GM12878 (cell line): ENCODE measurements around the gene SRCIN1. TPM values are rescaled to one million over a fixed set of nuclear protein-coding genes. Genes with fewer than 3 reads are reported as not detected.

Experiments used
- BACH1 ChIP-seq: fragments of 450-650 bp; IDR thresholded peaks from 2 replicates; pipeline ENCODE4 v1.6.1; 2017; ENCODE audit warnings: mild to moderate bottlenecking, borderline replicate concordance
- BCL11A ChIP-seq: IDR thresholded peaks from 2 replicates; pipeline ENCODE4 v1.6.1; 2011; ENCODE audit warnings: low read depth, low read length
- BHLHE40 ChIP-seq, 2 experiments: fragments of 450-650 bp in 1 of 2; IDR thresholded peaks; 2 replicates each; pipeline ENCODE4 v1.6.1; 2011 to 2017; ENCODE audit warnings: low read depth in 2 of 2, borderline replicate concordance in 1 of 2, improper control_type of control experiment in 1 of 2, low read length in 1 of 2, mild to moderate bottlenecking in 1 of 2
- CBFB ChIP-seq: IDR thresholded peaks from 2 replicates; pipeline ENCODE4 v1.6.1; 2016; ENCODE audit warnings: antibody characterized with exemption, low read depth
- EED ChIP-seq: sonication (generic); IDR thresholded peaks from 2 replicates; pipeline ENCODE4 v1.6.1; 2016; ENCODE audit warnings: antibody characterized with exemption, low read depth
- HDGF ChIP-seq: fragments of 450-650 bp; IDR thresholded peaks from 2 replicates; pipeline ENCODE4 v1.6.1; 2016; ENCODE audit warnings: antibody characterized with exemption
- IKZF1 ChIP-seq: fragments of 450-650 bp; conservative IDR thresholded peaks from 2 replicates; pipeline ENCODE4 v1.6.1; 2017; ENCODE audit warnings: antibody characterized with exemption, mild to moderate bottlenecking
- MTA3 ChIP-seq: IDR thresholded peaks from 2 replicates; pipeline ENCODE4 v1.6.1; 2012; ENCODE audit warnings: low read length, inconsistent platforms, borderline replicate concordance
- NR2F1 ChIP-seq: fragments of 450-650 bp; conservative IDR thresholded peaks from 2 replicates; pipeline ENCODE4 v1.6.1; 2017; ENCODE audit warnings: mild to moderate bottlenecking
- RUNX3 ChIP-seq: IDR thresholded peaks from 2 replicates; pipeline ENCODE4 v1.6.1; 2012; ENCODE audit warnings: low read length, inconsistent platforms
- STAT1 ChIP-seq: fragments of 450-650 bp; conservative IDR thresholded peaks from 2 replicates; pipeline ENCODE4 v1.6.1; 2014; ENCODE audit warnings: antibody characterized with exemption, mild to moderate bottlenecking
- TCF3 ChIP-seq: IDR thresholded peaks from 2 replicates; pipeline ENCODE4 v1.6.1; 2012; ENCODE audit warnings: low read depth, mild to moderate bottlenecking, low read length, borderline replicate concordance; ENCODE audit not compliant: insufficient read depth
- ZBED1 ChIP-seq: IDR thresholded peaks from 2 replicates; pipeline ENCODE4 v1.6.1; 2016; ENCODE audit warnings: borderline replicate concordance
- polyA plus RNA-seq, 11 experiments: library from polyadenylated mRNA; depleted of rRNA in 4 of 11; unstranded in 6 of 11; stranded (reverse) in 5 of 11; fragments of >200 nt; fragmentation: Nextera tagmentation in 4 of 11; fragmentation: Illumina TruSeq in 1 of 11; extraction: Ambion mirVana in 4 of 11; extraction: Trizol in 1 of 11; gene quantifications; 1 replicate in 1 of 11; 2 replicates in 10 of 11; pipeline versions ENCODE4 v1.2.1 to v1.2.3, GENCODE V29; 2011 to 2016; ENCODE audit warnings: inconsistent platforms in 2 of 11, missing spikeins in 2 of 11, low read depth in 1 of 11
- total RNA-seq, 4 experiments: library from RNA; depleted of rRNA in 3 of 4; stranded (reverse); fragments of >200 nt in 3 of 4; fragmentation: Illumina TruSeq in 1 of 4; extraction: Trizol in 1 of 4; gene quantifications; 2 replicates each; pipeline versions ENCODE4 v1.2.1 to v1.2.3, GENCODE V29; 2013 to 2021
- TF ChIP-seq, protein P1 (sequence below): fragments of 450-650 bp; IDR thresholded peaks from 2 replicates; pipeline ENCODE4 v1.6.1; 2017; ENCODE audit warnings: mild to moderate bottlenecking, moderate library complexity
- TF ChIP-seq, protein P2 (sequence below): fragments of 450-650 bp; formaldehyde crosslinking; IDR thresholded peaks from 2 replicates; pipeline ENCODE4 v1.4.0; 2022; ENCODE audit warnings: mild to moderate bottlenecking, moderate library complexity
- TF ChIP-seq, protein P3 (sequence below): fragments of 450-650 bp; IDR thresholded peaks from 2 replicates; pipeline ENCODE4 v1.6.1; 2016; ENCODE audit warnings: mild to moderate bottlenecking

The SRCIN1 gene
- total and polyA plus RNA-seq, 10 of the 15 experiments (the other 5 are each of a cell fraction or from before 2014, with no cell fraction given): under 0.01 to 0.74 (median 0.20) TPM; not detected in 3

DNA sequence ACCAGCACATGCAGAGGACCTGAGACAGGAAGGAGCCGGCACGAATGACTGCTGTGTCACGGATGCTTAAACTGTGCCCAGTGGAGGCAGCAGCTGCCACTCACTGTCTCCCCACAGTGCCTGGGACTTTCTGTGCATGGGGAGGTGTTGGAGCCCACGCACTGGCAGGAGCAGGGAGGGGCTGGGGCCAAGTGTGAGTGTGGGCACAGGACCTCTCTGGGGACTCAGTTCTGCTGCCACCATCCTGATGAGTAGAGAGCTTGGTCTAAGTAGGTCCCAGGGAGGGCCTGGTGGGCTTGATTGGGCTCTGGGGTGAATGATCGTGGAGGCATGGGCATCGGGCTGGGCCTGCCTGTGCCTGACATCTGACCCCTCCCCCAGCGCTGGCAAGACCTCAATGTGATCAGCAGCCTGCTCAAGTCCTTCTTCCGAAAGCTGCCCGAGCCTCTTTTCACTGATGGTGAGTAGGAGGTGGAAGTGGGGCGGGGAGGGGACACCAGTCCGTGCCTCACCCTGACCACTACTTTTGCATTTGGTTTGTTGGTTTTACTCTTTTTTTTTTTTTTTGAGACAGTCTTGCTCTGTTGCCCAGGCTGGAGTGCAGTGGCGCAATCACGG, 120.0 kb downstream of the SRCIN1 start (continued):
- TF ChIP-seq, protein P1, sequence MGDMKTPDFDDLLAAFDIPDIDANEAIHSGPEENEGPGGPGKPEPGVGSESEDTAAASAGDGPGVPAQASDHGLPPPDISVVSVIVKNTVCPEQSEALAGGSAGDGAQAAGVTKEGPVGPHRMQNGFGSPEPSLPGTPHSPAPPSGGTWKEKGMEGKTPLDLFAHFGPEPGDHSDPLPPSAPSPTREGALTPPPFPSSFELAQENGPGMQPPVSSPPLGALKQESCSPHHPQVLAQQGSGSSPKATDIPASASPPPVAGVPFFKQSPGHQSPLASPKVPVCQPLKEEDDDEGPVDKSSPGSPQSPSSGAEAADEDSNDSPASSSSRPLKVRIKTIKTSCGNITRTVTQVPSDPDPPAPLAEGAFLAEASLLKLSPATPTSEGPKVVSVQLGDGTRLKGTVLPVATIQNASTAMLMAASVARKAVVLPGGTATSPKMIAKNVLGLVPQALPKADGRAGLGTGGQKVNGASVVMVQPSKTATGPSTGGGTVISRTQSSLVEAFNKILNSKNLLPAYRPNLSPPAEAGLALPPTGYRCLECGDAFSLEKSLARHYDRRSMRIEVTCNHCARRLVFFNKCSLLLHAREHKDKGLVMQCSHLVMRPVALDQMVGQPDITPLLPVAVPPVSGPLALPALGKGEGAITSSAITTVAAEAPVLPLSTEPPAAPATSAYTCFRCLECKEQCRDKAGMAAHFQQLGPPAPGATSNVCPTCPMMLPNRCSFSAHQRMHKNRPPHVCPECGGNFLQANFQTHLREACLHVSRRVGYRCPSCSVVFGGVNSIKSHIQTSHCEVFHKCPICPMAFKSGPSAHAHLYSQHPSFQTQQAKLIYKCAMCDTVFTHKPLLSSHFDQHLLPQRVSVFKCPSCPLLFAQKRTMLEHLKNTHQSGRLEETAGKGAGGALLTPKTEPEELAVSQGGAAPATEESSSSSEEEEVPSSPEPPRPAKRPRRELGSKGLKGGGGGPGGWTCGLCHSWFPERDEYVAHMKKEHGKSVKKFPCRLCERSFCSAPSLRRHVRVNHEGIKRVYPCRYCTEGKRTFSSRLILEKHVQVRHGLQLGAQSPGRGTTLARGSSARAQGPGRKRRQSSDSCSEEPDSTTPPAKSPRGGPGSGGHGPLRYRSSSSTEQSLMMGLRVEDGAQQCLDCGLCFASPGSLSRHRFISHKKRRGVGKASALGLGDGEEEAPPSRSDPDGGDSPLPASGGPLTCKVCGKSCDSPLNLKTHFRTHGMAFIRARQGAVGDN: peak; percentile 88
- peak; percentile 76 for TF ChIP-seq NR2F1
- peak; percentile 70 for TF ChIP-seq EED
- TF ChIP-seq STAT1: peak; percentile 54; the same call in 1 of the 2 replicates
- peak; percentile 93; the same call in 1 of the 2 replicates for TF ChIP-seq CBFB
- peak; percentile 96; the same call in 1 of the 2 replicates for TF ChIP-seq MTA3
- TF ChIP-seq, protein P2, sequence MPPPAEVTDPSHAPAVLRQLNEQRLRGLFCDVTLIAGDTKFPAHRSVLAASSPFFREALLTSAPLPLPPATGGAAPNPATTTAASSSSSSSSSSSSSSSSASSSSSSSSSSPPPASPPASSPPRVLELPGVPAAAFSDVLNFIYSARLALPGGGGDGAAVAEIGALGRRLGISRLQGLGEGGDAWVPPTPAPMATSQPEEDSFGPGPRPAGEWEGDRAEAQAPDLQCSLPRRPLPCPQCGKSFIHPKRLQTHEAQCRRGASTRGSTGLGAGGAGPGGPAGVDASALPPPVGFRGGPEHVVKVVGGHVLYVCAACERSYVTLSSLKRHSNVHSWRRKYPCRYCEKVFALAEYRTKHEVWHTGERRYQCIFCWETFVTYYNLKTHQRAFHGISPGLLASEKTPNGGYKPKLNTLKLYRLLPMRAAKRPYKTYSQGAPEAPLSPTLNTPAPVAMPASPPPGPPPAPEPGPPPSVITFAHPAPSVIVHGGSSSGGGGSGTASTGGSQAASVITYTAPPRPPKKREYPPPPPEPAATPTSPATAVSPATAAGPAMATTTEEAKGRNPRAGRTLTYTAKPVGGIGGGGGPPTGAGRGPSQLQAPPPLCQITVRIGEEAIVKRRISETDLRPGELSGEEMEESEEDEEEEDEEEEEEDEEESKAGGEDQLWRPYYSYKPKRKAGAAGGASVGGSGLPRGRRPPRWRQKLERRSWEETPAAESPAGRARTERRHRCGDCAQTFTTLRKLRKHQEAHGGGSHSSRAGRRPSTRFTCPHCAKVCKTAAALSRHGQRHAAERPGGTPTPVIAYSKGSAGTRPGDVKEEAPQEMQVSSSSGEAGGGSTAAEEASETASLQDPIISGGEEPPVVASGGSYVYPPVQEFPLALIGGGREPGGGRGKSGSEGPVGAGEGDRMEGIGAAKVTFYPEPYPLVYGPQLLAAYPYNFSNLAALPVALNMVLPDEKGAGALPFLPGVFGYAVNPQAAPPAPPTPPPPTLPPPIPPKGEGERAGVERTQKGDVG (CRISPR knock-in tag): peak; percentile 81
- peak; percentile 53; the same call in 1 of the 2 replicates for TF ChIP-seq BCL11A
- TF ChIP-seq RUNX3: peak; percentile 66; the same call in 1 of the 2 replicates
- TF ChIP-seq IKZF1: peak; percentile 52
- TF ChIP-seq, protein P3, sequence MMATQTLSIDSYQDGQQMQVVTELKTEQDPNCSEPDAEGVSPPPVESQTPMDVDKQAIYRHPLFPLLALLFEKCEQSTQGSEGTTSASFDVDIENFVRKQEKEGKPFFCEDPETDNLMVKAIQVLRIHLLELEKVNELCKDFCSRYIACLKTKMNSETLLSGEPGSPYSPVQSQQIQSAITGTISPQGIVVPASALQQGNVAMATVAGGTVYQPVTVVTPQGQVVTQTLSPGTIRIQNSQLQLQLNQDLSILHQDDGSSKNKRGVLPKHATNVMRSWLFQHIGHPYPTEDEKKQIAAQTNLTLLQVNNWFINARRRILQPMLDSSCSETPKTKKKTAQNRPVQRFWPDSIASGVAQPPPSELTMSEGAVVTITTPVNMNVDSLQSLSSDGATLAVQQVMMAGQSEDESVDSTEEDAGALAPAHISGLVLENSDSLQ: peak; percentile 98
- 0 out of 2 replicates have a peak, but pooled peaks have one; percentile 65 for TF ChIP-seq HDGF
- peak; percentile 99 for TF ChIP-seq ZBED1
- peak; percentile 61; the same call in 1 of the 2 replicates for TF ChIP-seq TCF3
- TF ChIP-seq BHLHE40 (IDR thresholded peaks at IDR 0.05; ENCODE audit: borderline replicate concordance in 1 of 2, low read depth in 2 of 2, low read length in 1 of 2): peak; percentile 46 to 91
- TF ChIP-seq BACH1: peak; percentile 99
